K562 treated with DMSO at 1 percent for 12 hours (cell line): ENCODE data around the gene DPH7. TPM values are rescaled to one million over a fixed set of nuclear protein-coding genes. Genes with fewer than 3 reads are reported as not detected.

ENCODE experiments used
- total RNA-seq: library from RNA; unstranded; fragments of 300-600 nt; gene quantifications from 2 replicates; pipeline ENCODE4 v1.2.3, GENCODE V29; 2022; ENCODE audit not compliant: insufficient read depth

Gene DPH7
- total RNA-seq, result 28.5 and 40.4 TPM in 2 replicates

GRCh38 chr9:137578518-137579258, at the start of gene DPH7:
TSS of gene DPH7 (minus strand) at chr9:137578925. CDS start at chr9:137578777, 148 bp downstream.

GRCh38 chr9:137618105-137619067, 39.7 kb upstream of the DPH7 start, which contains the start of gene EHMT1:
TSS of gene EHMT1 (plus strand) at chr9:137619005. CDS start at chr9:137619029, 24 bp downstream.

GRCh38 chr9:137605121-137606004, 26.6 kb upstream of the DPH7 start, which contains the start of gene ARRDC1:
TSS of gene ARRDC1 (plus strand) at chr9:137605686. CDS start at chr9:137605718, 32 bp downstream.

GRCh38 chr9:137590469-137591383, 12.0 kb upstream of the DPH7 start, which contains the start of gene ZMYND19:
TSS of gene ZMYND19 (minus strand) at chr9:137590512. CDS start at chr9:137590263, 249 bp downstream.

GRCh38 chr9:137551264-137552021, 27.3 kb downstream of the DPH7 start, which contains the start of gene MRPL41:
TSS of gene MRPL41 (plus strand) at chr9:137551879. CDS start at chr9:137552082, 203 bp downstream.

GRCh38 chr9:137550231-137550621, 28.5 kb downstream of the DPH7 start, which contains the start of gene PNPLA7:
TSS of gene PNPLA7 (minus strand) at chr9:137550402. CDS start at chr9:137550197, 205 bp downstream.

Other genes starting within 250 kb of the DPH7 start
- gene EXD3, start 155.8 kb downstream of the DPH7 start, total RNA-seq, result 10.2 and 10.6 TPM in 2 replicates
- 1.6 TPM in 2 replicates for gene NOXA1, start 155.5 kb downstream of the DPH7 start, total RNA-seq
- 0.38 TPM in 1 of 2 replicates, not detected in the other for gene ENTPD8, start 137.6 kb downstream of the DPH7 start, total RNA-seq
- 34.2 and 45.7 TPM in 2 replicates for gene NSMF, start 119.6 kb downstream of the DPH7 start, total RNA-seq
- 0.81 and 1.3 TPM in 2 replicates for gene PNPLA7, start 28.5 kb downstream of the DPH7 start, total RNA-seq
- 82.9 and 176 TPM in 2 replicates for gene MRPL41, start 27.0 kb downstream of the DPH7 start, total RNA-seq
- gene ZMYND19, start 11.6 kb upstream of the DPH7 start, total RNA-seq, result 42.7 and 44.0 TPM in 2 replicates
- 43.1 and 49.9 TPM in 2 replicates for gene ARRDC1, start 26.8 kb upstream of the DPH7 start, total RNA-seq
- gene EHMT1, start 40.1 kb upstream of the DPH7 start, total RNA-seq, result 35.9 and 58.9 TPM in 2 replicates